Upper lobe of left lung (tissue), 4 donors: Measurements from ENCODE around the gene GCK.

Experiments used
- EP300 ChIP-seq, 4 donors: sonication (generic); formaldehyde crosslinking; IDR thresholded peaks; one replicate each; pipeline ENCODE4 v1.5.1; 2017; ENCODE audit warnings: antibody characterized with exemption in 4 of 4, control low read depth in 2 of 4
- POLR2A ChIP-seq, 4 donors: fragments of 450-650 bp; IDR thresholded peaks; one replicate each; pipeline ENCODE4 v1.5.1; 2016 to 2017; ENCODE audit warnings: antibody characterized with exemption in 4 of 4, mild to moderate bottlenecking in 2 of 4
- POLR2AphosphoS5 ChIP-seq, 2 donors: sonication (generic); formaldehyde crosslinking; IDR thresholded peaks; one replicate each; pipeline ENCODE4 v1.5.1; 2017; ENCODE audit warnings: antibody characterized with exemption in 2 of 2
- TF ChIP-seq, protein P1 (sequence below), 6 experiments: fragments of 450-650 bp in 4 of 6; fragments of 200-600 bp in 2 of 6; sonication (generic) in 2 of 6; IDR thresholded peaks; one replicate each; pipeline ENCODE4 v1.5.1; 2016 to 2019; ENCODE audit warnings: antibody characterized with exemption in 6 of 6

DNA sequence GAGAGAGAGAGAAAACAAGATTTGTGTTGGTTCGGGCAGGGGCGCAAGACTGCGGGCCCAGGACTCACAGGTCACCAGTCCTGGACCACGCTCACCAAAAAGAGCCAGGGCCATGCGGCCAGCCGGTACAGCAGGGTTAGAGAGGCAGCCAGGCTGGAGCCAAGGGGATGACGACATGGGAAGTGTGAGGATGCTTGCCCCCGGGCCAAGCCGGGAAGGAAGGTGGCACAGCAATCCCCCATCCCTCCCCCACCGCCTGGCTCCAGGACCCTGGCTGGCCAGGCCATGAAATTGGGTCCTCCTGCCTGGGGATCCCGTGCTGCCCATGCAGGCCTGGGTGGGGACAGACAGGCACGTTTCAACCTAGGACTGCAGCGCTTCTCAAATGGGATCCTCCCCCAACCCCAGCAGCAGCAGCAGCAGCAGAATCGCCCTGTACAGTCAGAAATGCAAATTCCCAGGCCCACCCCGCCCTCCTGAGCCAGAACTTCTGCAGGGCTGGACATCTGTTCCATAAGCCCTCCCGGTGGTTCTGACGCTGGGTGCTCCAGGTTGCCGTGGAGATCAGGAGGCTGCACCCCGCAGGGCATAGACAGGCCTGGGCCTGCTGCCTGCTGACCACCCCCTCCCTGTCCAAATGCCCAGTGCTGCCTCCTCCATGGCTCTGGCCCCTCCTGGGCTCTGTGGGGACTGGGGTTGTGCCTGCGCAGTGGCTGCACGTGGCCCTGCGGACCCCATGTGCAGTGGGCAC lies 46.5 kb upstream of the GCK start:
- TF ChIP-seq, protein P1, sequence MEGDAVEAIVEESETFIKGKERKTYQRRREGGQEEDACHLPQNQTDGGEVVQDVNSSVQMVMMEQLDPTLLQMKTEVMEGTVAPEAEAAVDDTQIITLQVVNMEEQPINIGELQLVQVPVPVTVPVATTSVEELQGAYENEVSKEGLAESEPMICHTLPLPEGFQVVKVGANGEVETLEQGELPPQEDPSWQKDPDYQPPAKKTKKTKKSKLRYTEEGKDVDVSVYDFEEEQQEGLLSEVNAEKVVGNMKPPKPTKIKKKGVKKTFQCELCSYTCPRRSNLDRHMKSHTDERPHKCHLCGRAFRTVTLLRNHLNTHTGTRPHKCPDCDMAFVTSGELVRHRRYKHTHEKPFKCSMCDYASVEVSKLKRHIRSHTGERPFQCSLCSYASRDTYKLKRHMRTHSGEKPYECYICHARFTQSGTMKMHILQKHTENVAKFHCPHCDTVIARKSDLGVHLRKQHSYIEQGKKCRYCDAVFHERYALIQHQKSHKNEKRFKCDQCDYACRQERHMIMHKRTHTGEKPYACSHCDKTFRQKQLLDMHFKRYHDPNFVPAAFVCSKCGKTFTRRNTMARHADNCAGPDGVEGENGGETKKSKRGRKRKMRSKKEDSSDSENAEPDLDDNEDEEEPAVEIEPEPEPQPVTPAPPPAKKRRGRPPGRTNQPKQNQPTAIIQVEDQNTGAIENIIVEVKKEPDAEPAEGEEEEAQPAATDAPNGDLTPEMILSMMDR (IDR thresholded peaks at IDR 0.05) = no peak
- TF ChIP-seq POLR2A (IDR thresholded peaks at IDR 0.05) (no peak), EP300 (IDR thresholded peaks at IDR 0.05) (no peak), POLR2AphosphoS5 (IDR thresholded peaks at IDR 0.05) (no peak)
